Type B pancreatic cell (in vitro differentiated cells): ENCODE results near the gene SERPINB4. TPM values are rescaled to one million over a fixed set of nuclear protein-coding genes. Genes with fewer than 3 reads are reported as not detected.
"Not testable (repeated sequence)": the region's sequence is repeated elsewhere in the genome, so short reads cannot be mapped to it uniquely, and the experiment has no call there.

Experiments used
- DNase-seq: peaks from one replicate; pipeline ENCODE4 v3.0.0; 2021; ENCODE audit warnings: mixed read lengths; ENCODE audit not compliant: unreplicated experiment; ENCODE audit errors: extremely low spot score
- H3K27ac Mint-ChIP-seq: 2 replicates; pipeline ENCODE4 v1.8.0; 2021; ENCODE audit warnings: mild to moderate bottlenecking, mixed read lengths
- H3K27me3 Mint-ChIP-seq: 2 replicates; pipeline ENCODE4 v1.8.0; 2021; ENCODE audit warnings: mixed read lengths
- H3K36me3 Mint-ChIP-seq: 2 replicates; pipeline ENCODE4 v1.8.0; 2021; ENCODE audit warnings: mixed read lengths
- H3K4me1 Mint-ChIP-seq: one replicate; pipeline ENCODE4 v1.8.0; 2021; ENCODE audit warnings: mixed read lengths; ENCODE audit not compliant: unreplicated experiment
- H3K4me3 Mint-ChIP-seq: 2 replicates; pipeline ENCODE4 v1.8.0; 2021; ENCODE audit warnings: mild to moderate bottlenecking, mixed read lengths
- H3K9me3 Mint-ChIP-seq: 2 replicates; pipeline ENCODE4 v1.8.0; 2021; ENCODE audit warnings: mixed read lengths
- CTCF ChIP-seq: fragments of 200-600 bp; sonication (generic); conservative IDR thresholded peaks from 2 replicates; pipeline ENCODE4 v1.5.0; 2021; ENCODE audit warnings: antibody characterized with exemption, mild to moderate bottlenecking
- long read RNA-seq: library from polyadenylated mRNA; unstranded; transcript quantifications from one replicate; pipeline ENCODE4 v2.0.0, GENCODE V29; 2020
- total RNA-seq: library from RNA; stranded (reverse); gene quantifications from 2 replicates; pipeline ENCODE4 v1.2.1, GENCODE V29; 2021; ENCODE audit warnings: low replicate concordance

The SERPINB4 gene
- total RNA-seq = 0.17 TPM in 1 of 2 replicates, not detected in the other
- long read RNA-seq, partial matches to known transcripts = 1 of 2 reads
- long read RNA-seq, other reads (novel, unspliced or antisense) = 0 of 2 reads

- H3K4me3 Mint-ChIP-seq, H3K4me1 Mint-ChIP-seq, H3K36me3 Mint-ChIP-seq, H3K27ac Mint-ChIP-seq, DNase-seq, H3K9me3 Mint-ChIP-seq: not testable (repeated sequence)
- peaks cover 11% of the 10 kb centered on the region for H3K27me3 Mint-ChIP-seq
These were observed at the start of gene SERPINB4 for GRCh38 chr18:63644142-63644541. TSS of gene SERPINB4 (minus strand) at chr18:63644256. CDS start at chr18:63643577, 679 bp downstream.

- Mint-ChIP-seq H3K27ac (no peak overlapping the region), H3K4me1 (no peaks in the 10 kb centered on the region), H3K9me3 (no peaks in the 10 kb centered on the region), H3K4me3 (no peak overlapping the region), H3K36me3 (no peaks in the 10 kb centered on the region), H3K27me3 (no peaks in the 10 kb centered on the region)
- no peak for TF ChIP-seq CTCF
- DNase-seq = no peak
These were observed 45.0 kb upstream of the SERPINB4 start for GRCh38 chr18:63689064-63689463.

GRCh38 chr18:63686871-63687270 is 42.8 kb upstream of the SERPINB4 start:
- Mint-ChIP-seq H3K4me3 (no peak overlapping the region), H3K27me3 (no peaks in the 10 kb centered on the region), H3K4me1 (peaks cover 9% of the 10 kb centered on the region), H3K9me3 (peaks cover 5% of the 10 kb centered on the region), H3K36me3 (no peaks in the 10 kb centered on the region), H3K27ac (no peak overlapping the region)
- TF ChIP-seq CTCF = no peak
- no peak for DNase-seq

- no peak for TF ChIP-seq CTCF
- H3K27me3 Mint-ChIP-seq = no peaks in the 10 kb centered on the region
- H3K36me3 Mint-ChIP-seq = no peaks in the 10 kb centered on the region
- no peak overlapping the region for H3K4me3 Mint-ChIP-seq
- H3K27ac Mint-ChIP-seq = no peak overlapping the region
- H3K4me1 Mint-ChIP-seq = peaks cover 14% of the 10 kb centered on the region
- peaks cover 9% of the 10 kb centered on the region for H3K9me3 Mint-ChIP-seq
- DNase-seq = no peak
These were observed 40.7 kb upstream of the SERPINB4 start for GRCh38 chr18:63684718-63685117.

GRCh38 chr18:63683890-63684289 is 39.8 kb upstream of the SERPINB4 start:
- H3K4me1 Mint-ChIP-seq = peaks cover 14% of the 10 kb centered on the region
- H3K36me3 Mint-ChIP-seq = no peaks in the 10 kb centered on the region
- no peak for DNase-seq
- no peak for TF ChIP-seq CTCF
- H3K27me3 Mint-ChIP-seq = no peaks in the 10 kb centered on the region
- peaks cover 9% of the 10 kb centered on the region for H3K9me3 Mint-ChIP-seq
- no peak overlapping the region for H3K4me3 Mint-ChIP-seq
- H3K27ac Mint-ChIP-seq = no peak overlapping the region

GRCh38 chr18:63683152-63683551 is 39.1 kb upstream of the SERPINB4 start:
- H3K4me1 Mint-ChIP-seq = peaks cover 14% of the 10 kb centered on the region
- H3K27me3 Mint-ChIP-seq = no peaks in the 10 kb centered on the region
- H3K9me3 Mint-ChIP-seq = peaks cover 9% of the 10 kb centered on the region
- peak overlapping the region; percentile 96 for H3K27ac Mint-ChIP-seq
- DNase-seq = no peak
- no peak for TF ChIP-seq CTCF
- peak overlapping the region; percentile 61 for H3K4me3 Mint-ChIP-seq
- no peaks in the 10 kb centered on the region for H3K36me3 Mint-ChIP-seq
